Naive B cell (primary cell): ENCODE data around the gene E2F7. TPM values are rescaled to one million over a fixed set of nuclear protein-coding genes. Genes with fewer than 3 reads are reported as not detected.

Experiments
- ATAC-seq, 2 donors: fragments of 150-1000 bp; cut with Tn5 transposase; 2 replicates each; pipeline ENCODE4 v1.10.0; 2021; ENCODE audit warnings: low read depth in 2 of 2, mild to moderate bottlenecking in 2 of 2, moderate library complexity in 2 of 2
- DNase-seq: peaks from one replicate; pipeline ENCODE4 v3.0.0; 2022
- H3K27ac Mint-ChIP-seq, 6 donors: one replicate each; pipeline ENCODE4 v1.8.0; 2020 to 2022; ENCODE audit warnings: mild to moderate bottlenecking in 6 of 6, mixed read lengths in 6 of 6, moderate library complexity in 5 of 6, inconsistent platforms in 2 of 6
- H3K27me3 Mint-ChIP-seq, 3 donors: one replicate each; pipeline ENCODE4 v1.8.0; 2021 to 2022; ENCODE audit warnings: mixed read lengths in 3 of 3, mild to moderate bottlenecking in 1 of 3
- H3K36me3 Mint-ChIP-seq, 2 donors: one replicate each; pipeline ENCODE4 v1.8.0; 2020 to 2022; ENCODE audit warnings: mixed read lengths in 2 of 2, inconsistent platforms in 1 of 2, mild to moderate bottlenecking in 1 of 2
- H3K4me1 Mint-ChIP-seq, 3 donors: one replicate each; pipeline ENCODE4 v1.8.0; 2020 to 2022; ENCODE audit warnings: mixed read lengths in 3 of 3, inconsistent platforms in 1 of 3, mild to moderate bottlenecking in 1 of 3, moderate library complexity in 1 of 3
- H3K4me3 Mint-ChIP-seq, 8 donors: one replicate each; pipeline ENCODE4 v1.8.0; 2020 to 2022; ENCODE audit warnings: mild to moderate bottlenecking in 8 of 8, mixed read lengths in 8 of 8, moderate library complexity in 8 of 8, inconsistent platforms in 2 of 8
- H3K9me3 Mint-ChIP-seq, 7 donors: one replicate each; pipeline ENCODE4 v1.8.0; 2020 to 2022; ENCODE audit warnings: mixed read lengths in 7 of 7, mild to moderate bottlenecking in 5 of 7, inconsistent platforms in 2 of 7, moderate library complexity in 1 of 7
- polyA plus RNA-seq, 6 donors: library from polyadenylated mRNA; unstranded; fragments of 300-500 nt; fragmentation: Illumina TruSeq; gene quantifications; one replicate each; pipeline ENCODE4 v1.2.3, GENCODE V29; 2021; ENCODE audit warnings: low read depth in 6 of 6

Gene E2F7
- polyA plus RNA-seq, 6 donors from 2014 or later: not detected

DNA sequence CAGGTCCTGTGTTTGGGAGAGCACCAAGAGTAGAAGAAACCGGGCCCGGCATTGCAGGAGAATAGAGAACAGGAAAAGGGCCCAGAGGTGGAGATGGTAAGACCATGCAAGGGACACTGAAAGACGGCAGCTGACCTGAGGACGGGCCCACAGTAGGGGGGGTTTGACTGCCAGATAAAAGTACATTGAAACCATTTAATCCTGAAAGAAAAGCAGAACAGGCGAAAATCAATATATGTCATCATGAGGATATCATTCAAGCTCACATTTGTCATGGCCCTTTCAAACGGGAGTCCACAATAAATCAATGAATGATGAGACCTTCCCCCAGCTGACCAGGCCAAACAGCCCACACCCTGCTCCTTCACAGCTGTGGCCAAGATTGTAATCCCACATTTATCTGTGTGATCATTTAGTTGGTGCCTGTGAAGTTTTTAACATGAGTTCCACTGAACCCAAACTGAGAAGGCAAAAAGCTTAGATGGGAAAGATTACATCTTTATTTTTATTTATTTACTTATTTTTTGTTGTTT is 39.5 kb downstream of the E2F7 start:
- Mint-ChIP-seq H3K36me3 (no peaks in the 10 kb centered on the region), H3K4me3 (no peak overlapping the region), H3K27ac (no peak overlapping the region), H3K4me1 (peaks cover 0 to 4% (median 3%) of the 10 kb centered on the region in 3 donors), H3K9me3 (no peaks in the 10 kb centered on the region), H3K27me3 (no peaks in the 10 kb centered on the region)
- no peak for ATAC-seq
- DNase-seq: no peak

DNA sequence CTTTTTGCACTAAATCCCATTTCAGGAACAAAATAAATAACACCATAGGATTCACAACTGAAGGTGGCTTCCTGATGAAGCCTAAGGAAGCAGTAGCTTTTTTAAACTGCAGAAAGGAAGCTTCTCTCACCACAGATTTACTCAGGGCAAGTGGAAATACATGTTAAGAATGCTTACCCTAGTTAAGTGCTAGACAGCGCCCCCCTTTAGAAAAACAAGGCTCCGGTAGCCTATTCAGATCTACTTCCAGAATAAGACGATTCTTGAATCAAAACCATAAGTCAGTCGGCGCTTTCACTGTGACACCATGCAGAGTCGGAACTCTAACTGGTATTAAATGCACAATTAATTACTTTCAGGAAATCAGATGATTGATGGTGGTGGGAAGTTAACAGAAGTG is 41.9 kb downstream of the E2F7 start:
- Mint-ChIP-seq H3K4me1 (peaks cover 0 to 4% (median 3%) of the 10 kb centered on the region in 3 donors), H3K4me3 (peak overlapping the region in 2 of 8 donors; percentile 51 to 75), H3K36me3 (no peaks in the 10 kb centered on the region), H3K27me3 (no peaks in the 10 kb centered on the region), H3K9me3 (no peaks in the 10 kb centered on the region), H3K27ac (no peak overlapping the region)
- no peak for ATAC-seq
- DNase-seq: no peak

DNA sequence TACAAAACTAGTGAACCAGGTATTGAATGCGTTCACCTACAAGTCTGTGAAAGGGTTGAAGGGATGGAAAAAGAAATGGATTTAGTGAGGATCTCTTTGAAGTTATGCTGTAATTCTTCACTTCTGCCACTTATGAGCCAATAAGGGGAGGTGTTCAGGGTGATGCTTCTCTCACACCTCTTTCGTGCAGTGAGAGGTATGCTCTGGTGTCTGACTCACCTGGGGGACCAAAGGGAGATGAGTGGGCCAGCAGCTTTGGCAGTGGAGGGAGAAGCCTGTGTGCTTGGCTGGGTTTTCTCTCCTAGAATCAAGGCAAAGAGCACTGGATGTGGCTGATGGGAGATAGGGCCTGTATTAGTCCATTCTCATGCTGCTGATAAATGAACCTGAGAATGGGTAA is 45.4 kb downstream of the E2F7 start:
- H3K4me3 Mint-ChIP-seq: no peak overlapping the region
- peaks cover 0 to 3% (median 0%) of the 10 kb centered on the region in 7 donors for H3K9me3 Mint-ChIP-seq
- no peaks in the 10 kb centered on the region for H3K36me3 Mint-ChIP-seq
- H3K27ac Mint-ChIP-seq: no peak overlapping the region
- DNase-seq (no peak), ATAC-seq (no peak)
- no peaks in the 10 kb centered on the region for H3K27me3 Mint-ChIP-seq
- peaks cover 0 to 4% (median 3%) of the 10 kb centered on the region in 3 donors for H3K4me1 Mint-ChIP-seq

DNA sequence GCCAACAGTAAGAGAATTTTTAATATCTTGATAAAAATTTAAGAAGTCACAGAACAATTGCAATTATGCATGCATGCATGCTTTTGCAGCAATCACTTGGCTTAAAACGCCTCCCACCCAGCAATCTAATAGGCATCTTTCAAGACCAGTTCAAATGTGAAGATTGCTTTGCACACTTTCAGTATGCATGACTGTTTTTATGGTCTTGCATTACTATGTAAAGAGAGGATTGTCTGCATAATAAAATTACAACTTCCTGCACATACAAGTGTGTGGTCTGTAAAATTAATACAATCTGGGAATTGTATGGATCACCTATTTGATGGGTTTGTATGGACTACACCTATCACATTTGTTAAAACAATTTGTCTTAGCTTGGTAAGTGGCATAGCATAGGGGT is 48.8 kb downstream of the E2F7 start:
- no peak overlapping the region for H3K27ac Mint-ChIP-seq
- peaks cover 0 to 3% (median 0%) of the 10 kb centered on the region in 7 donors for H3K9me3 Mint-ChIP-seq
- H3K4me1 Mint-ChIP-seq: no peaks in the 10 kb centered on the region
- no peaks in the 10 kb centered on the region for H3K27me3 Mint-ChIP-seq
- ATAC-seq: no peak
- H3K4me3 Mint-ChIP-seq: no peak overlapping the region
- no peaks in the 10 kb centered on the region for H3K36me3 Mint-ChIP-seq
- no peak for DNase-seq

DNA sequence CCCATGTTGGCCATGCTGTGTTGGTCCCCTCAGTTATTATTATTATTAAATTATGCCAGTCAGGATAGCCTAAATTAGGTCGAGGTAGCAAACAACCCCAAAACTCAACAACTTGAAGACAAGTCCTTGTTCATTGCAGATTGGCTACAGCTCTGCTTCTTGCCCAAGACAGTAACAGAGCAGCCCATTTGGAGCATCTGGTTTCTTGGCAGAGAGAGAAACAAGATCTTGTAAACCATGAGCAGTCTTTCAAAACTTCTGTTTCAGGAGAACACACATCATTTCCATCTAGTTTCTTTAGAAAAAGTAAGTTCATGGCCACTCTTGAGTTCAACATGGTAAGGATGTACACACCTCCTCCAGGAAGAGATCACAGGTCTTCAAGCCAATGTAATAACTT is 52.3 kb downstream of the E2F7 start:
- peaks cover 0 to 18% (median 4%) of the 10 kb centered on the region in 3 donors for H3K27me3 Mint-ChIP-seq
- H3K4me3 Mint-ChIP-seq: no peak overlapping the region
- no peaks in the 10 kb centered on the region for H3K36me3 Mint-ChIP-seq
- DNase-seq (no peak), ATAC-seq (no peak)
- peaks cover 0 to 3% (median 0%) of the 10 kb centered on the region in 7 donors for H3K9me3 Mint-ChIP-seq
- no peak overlapping the region for H3K27ac Mint-ChIP-seq
- H3K4me1 Mint-ChIP-seq: peaks cover 0 to 5% (median 4%) of the 10 kb centered on the region in 3 donors

DNA sequence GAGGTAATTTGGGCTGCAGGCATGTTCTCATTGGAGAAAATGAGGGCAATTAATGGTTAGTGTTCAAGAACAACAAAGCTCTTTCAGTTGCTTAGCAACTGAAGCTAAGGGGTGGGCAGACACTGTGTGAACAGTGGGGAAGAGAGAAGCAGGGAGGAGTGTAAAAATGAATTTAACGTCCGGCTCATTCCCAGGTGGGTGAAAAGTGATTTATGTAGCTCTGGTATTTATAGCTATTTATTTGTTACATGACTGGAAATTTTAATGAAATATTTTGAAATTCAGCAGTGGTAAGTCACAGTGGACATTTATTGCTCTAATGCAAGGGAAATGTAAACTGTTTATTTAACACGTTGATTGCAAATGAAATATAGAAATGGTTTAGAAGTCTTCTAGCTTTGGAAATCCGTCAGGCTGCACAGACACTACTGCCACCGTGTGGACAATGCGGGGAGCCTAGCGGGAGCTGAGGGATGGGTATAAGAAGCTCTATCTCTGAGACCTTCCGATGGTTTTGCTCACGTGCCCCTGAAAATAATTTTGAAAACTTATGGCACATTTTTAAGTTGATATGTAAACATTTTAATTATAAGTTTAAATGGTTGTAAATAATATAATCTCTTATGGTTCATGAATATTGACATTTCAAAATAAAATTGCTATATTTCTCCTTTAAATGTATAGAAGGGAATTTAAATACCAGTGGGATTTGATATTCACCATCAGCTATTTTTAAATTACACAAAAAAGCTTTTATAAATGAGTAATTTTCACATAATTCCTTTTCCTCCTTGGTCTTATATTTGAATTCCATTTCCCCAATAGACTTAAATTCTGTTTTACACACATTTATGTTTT is 54.4 kb downstream of the E2F7 start:
- Mint-ChIP-seq H3K36me3 (no peaks in the 10 kb centered on the region), H3K27me3 (peaks cover 0 to 24% (median 7%) of the 10 kb centered on the region in 3 donors), H3K9me3 (no peaks in the 10 kb centered on the region), H3K4me3 (no peak overlapping the region), H3K27ac (peak overlapping the region in 1 of 6 donors; percentile 14), H3K4me1 (peaks cover 0 to 5% (median 4%) of the 10 kb centered on the region in 3 donors)
- DNase-seq (peak; percentile 27), ATAC-seq (peak; percentile 64 to 79)

DNA sequence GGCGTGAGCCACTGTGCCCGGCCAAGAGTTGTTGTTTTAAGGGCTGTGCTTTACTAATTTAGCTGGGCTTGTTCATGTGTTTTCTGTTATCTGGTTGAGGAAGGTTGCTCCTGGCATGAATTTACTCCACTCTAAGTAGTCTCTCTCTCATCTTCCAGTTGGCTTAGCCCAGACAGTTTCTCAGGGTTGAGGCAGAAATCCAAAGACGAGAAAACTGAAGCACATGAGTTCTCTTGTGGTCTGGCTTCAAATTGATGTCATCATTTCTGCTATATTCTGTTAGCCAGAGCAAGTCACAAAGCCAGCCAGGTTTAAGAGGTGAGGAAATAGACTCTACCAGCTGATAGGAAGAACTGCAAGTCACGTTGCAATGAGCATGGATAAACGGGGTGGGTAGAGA is 57.9 kb downstream of the E2F7 start:
- H3K27me3 Mint-ChIP-seq: peaks cover 2 to 26% (median 13%) of the 10 kb centered on the region in 3 donors
- peaks cover 0 to 5% (median 4%) of the 10 kb centered on the region in 3 donors for H3K4me1 Mint-ChIP-seq
- no peak overlapping the region for H3K4me3 Mint-ChIP-seq
- DNase-seq: no peak
- ATAC-seq: no peak
- no peak overlapping the region for H3K27ac Mint-ChIP-seq
- peaks cover 0 to under 1% (median 0%) of the 10 kb centered on the region in 7 donors for H3K9me3 Mint-ChIP-seq
- H3K36me3 Mint-ChIP-seq: no peaks in the 10 kb centered on the region

DNA sequence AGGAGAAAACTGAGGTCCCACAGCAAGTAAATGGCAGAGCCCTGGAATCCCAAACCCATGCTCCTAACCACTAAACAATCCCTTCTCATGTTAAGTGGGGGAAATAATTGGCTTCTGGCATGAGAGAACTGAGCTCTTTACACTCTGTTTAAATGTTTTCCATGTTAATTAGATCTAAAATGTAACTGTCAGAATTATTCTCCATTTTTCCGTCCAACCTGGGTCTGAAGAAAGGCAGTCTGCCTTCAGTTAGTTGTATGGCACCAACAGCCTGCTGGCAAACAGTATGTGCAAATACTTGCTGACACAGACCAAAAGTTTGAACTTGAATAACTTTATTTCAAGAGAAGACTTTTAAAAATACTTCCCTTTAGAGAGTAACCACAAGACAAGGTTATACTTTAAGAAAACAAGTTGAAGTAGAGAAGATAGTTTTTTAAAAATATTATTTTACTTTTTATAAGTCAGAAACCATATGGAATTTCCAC is 59.7 kb downstream of the E2F7 start:
- ATAC-seq: no peak
- H3K27me3 Mint-ChIP-seq: peaks cover 6 to 29% (median 16%) of the 10 kb centered on the region in 3 donors

DNA sequence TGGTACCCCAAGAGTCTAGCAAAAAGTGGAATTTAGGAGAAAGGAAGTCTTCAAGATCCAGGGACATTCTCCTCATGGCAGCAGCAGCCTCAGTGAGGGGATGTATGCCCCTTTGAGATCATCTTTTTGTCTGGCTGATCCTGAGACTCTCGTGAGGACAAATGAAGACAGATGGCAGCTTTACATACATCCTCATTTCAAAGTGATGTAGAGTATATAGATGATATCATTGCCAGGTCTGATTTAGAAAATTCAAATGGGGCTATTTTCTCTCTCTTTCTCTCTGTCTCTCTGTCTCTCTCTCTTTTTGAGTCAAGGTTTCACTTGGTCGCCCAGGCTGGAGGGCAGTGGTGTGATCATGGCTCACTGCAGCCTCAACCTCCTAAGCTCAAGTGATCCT is 61.5 kb downstream of the E2F7 start:
- Mint-ChIP-seq H3K4me1 (no peaks in the 10 kb centered on the region), H3K27ac (no peak overlapping the region), H3K27me3 (peaks cover 6 to 18% (median 12%) of the 10 kb centered on the region in 3 donors), H3K9me3 (peaks cover 0 to 5% (median 0%) of the 10 kb centered on the region in 7 donors), H3K4me3 (no peak overlapping the region), H3K36me3 (no peaks in the 10 kb centered on the region)
- no peak for ATAC-seq
- no peak for DNase-seq

More for the DNA sequence above, 59.7 kb downstream of the E2F7 start:
- H3K36me3 Mint-ChIP-seq: no peaks in the 10 kb centered on the region
- H3K4me3 Mint-ChIP-seq: no peak overlapping the region
- peaks cover 0 to 3% (median 2%) of the 10 kb centered on the region in 3 donors for H3K4me1 Mint-ChIP-seq
- H3K27ac Mint-ChIP-seq: no peak overlapping the region
- no peak for DNase-seq
- H3K9me3 Mint-ChIP-seq: peaks cover 0 to 5% (median 0%) of the 10 kb centered on the region in 7 donors

DNA sequence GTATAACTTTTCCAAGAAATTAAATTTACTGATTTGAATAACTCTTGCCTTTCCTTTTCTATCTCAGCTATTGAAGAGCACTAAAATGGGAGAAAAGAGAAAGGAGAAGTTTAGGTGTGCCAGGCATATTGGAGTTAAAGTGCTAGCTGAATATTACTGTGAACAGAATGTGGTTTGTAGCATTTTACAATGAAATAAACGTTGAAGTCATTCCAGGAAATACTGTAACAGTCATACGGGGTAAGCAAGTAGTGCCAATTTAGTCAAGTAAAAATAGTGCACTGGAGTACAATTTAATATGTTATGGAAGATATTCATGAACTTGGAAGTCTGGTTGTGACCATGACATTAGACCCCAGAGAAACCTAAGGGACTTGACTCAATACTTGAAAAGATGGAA is 62.1 kb downstream of the E2F7 start:
- no peak for DNase-seq
- Mint-ChIP-seq H3K27ac (no peak overlapping the region), H3K4me1 (no peaks in the 10 kb centered on the region), H3K36me3 (no peaks in the 10 kb centered on the region), H3K9me3 (peaks cover 0 to 5% (median 0%) of the 10 kb centered on the region in 7 donors), H3K27me3 (peaks cover 6 to 15% (median 12%) of the 10 kb centered on the region in 3 donors), H3K4me3 (no peak overlapping the region)
- no peak for ATAC-seq

DNA sequence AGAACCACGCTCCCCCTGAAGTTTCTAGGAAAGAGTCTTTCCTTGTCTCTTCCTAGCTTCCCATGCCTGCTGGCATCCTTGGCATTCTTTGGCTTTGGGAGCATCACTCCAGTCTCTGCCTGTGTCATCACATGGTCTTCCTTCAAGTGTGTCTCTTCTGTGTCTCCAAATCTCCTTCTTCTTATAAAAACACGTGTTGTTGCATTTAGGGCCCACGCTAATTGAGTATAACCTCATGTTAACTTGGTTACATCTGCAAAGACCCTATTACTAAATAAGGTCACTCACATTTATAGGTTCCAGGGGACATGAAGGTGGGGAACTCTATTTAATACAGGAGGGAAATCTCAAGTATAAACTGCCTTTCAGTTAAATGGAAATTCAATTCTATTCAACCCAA is 63.0 kb downstream of the E2F7 start:
- H3K4me3 Mint-ChIP-seq: no peak overlapping the region
- H3K27me3 Mint-ChIP-seq: peaks cover 6 to 9% (median 8%) of the 10 kb centered on the region in 3 donors
- no peak overlapping the region for H3K27ac Mint-ChIP-seq
- DNase-seq (no peak), ATAC-seq (no peak)
- no peaks in the 10 kb centered on the region for H3K4me1 Mint-ChIP-seq
- no peaks in the 10 kb centered on the region for H3K36me3 Mint-ChIP-seq
- H3K9me3 Mint-ChIP-seq: peaks cover 0 to 5% (median 0%) of the 10 kb centered on the region in 7 donors

DNA sequence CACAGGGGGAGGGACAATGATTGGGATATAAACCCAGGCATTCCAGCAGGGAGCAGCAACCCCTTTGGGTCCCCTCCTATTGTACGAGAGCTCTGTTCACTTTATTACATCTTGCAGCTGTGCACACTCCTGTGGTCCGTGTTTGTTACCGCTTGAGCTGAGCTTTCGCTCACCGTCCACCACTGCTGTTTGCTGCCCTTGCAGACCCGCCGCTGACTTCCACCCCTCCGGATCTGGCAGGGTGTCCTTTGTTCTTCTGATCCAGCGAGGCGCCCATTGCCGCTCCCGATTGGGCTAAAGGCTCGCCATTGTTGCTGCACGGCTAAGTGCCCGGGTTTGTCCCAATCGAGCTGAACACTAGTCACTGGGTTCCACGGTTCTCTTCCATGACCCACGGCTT is 64.1 kb downstream of the E2F7 start:
- Mint-ChIP-seq H3K4me3 (no peak overlapping the region), H3K9me3 (peaks cover 0 to 5% (median 0%) of the 10 kb centered on the region in 7 donors), H3K36me3 (no peaks in the 10 kb centered on the region), H3K27ac (no peak overlapping the region), H3K4me1 (no peaks in the 10 kb centered on the region), H3K27me3 (peaks cover 6 to 9% (median 8%) of the 10 kb centered on the region in 3 donors)
- ATAC-seq: no peak
- no peak for DNase-seq

DNA sequence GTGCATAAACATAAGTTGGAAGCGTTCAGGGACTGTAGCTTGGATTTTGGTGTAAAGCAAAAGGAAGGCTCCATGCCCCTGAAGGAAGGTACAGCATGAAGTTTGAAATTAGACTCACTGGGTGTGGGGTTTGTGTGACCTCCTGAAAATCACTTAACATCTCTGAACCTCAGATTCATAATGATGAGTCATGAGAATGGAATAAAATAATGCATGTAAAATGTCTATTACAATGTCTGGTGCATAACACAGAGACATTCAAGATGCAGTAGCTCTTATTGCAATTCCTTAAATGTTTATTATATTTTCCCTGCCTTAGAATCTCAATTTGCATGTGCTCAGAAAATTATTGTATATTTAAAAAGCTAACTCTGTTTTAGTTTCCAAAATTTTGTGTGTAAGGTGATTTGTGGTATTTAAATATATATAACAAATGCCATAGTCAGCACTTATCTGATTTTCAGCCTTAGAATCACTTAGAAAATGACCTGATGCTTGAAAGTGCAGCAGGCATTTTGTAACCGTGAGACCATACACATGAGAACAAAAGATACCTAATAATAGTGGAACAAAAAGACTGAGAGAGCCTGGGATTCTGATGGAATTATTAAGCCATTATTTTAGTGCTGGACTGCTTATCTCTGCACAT is 66.3 kb downstream of the E2F7 start:
- Mint-ChIP-seq H3K27me3 (peaks cover 5 to 8% (median 6%) of the 10 kb centered on the region in 3 donors), H3K27ac (no peak overlapping the region), H3K36me3 (no peaks in the 10 kb centered on the region), H3K4me3 (no peak overlapping the region), H3K4me1 (no peaks in the 10 kb centered on the region), H3K9me3 (peaks cover 0 to 5% (median 0%) of the 10 kb centered on the region in 7 donors)
- DNase-seq (no peak), ATAC-seq (no peak)
